IMR-90 (cell line): ENCODE results near the gene CLASP1. TPM values are rescaled to one million over a fixed set of nuclear protein-coding genes. Genes with fewer than 3 reads are reported as not detected.

Source experiments
- ATAC-seq: fragments of 200-7000 bp; cut with Tn5 transposase; 2 replicates; pipeline ENCODE4 v1.9.1; 2020; ENCODE audit warnings: low read depth, mild to moderate bottlenecking, moderate library complexity
- BruUV-seq: library from RNA; stranded (reverse); fragments of 400-500 nt; replicated peaks from 2 replicates; lab custom pipeline; 2021; lab: Mats Ljungman, UMichigan
- CTCF ChIA-PET: fragments of 300-600 bp; formaldehyde crosslinking; extraction: SDS; loops from one replicate; lab custom pipeline; 2021; ENCODE audit warnings: antibody characterized with exemption; lab: Yijun Ruan, JAX
- POLR2A ChIA-PET: fragments of 300-600 bp; sonication (Branson Sonifier 250); formaldehyde crosslinking; loops from one replicate; lab custom pipeline; 2022; ENCODE audit warnings: antibody characterized with exemption; ENCODE audit not compliant: unreplicated experiment; lab: Charles Lee
- DNase-seq: peaks from one replicate; pipeline ENCODE4 v3.0.0; 2013
- H2AFZ ChIP-seq: replicated peaks from 2 replicates; pipeline ENCODE3; 2013; ENCODE audit warnings: low read length, mild to moderate bottlenecking; ENCODE audit not compliant: poor library complexity
- H2AK5ac ChIP-seq: 2 replicates; pipeline ENCODE4 v1.6.1; 2013; ENCODE audit warnings: low read depth, low read length, inconsistent platforms
- H2AK9ac ChIP-seq: replicated peaks from 2 replicates; pipeline ENCODE3; 2013; ENCODE audit warnings: mild to moderate bottlenecking, low read depth, low read length, moderate library complexity; ENCODE audit not compliant: poor library complexity
- H2BK120ac ChIP-seq: 2 replicates; pipeline ENCODE4 v1.6.1; 2013; ENCODE audit warnings: low read depth, low read length, inconsistent platforms
- H2BK15ac ChIP-seq: 3 replicates; pipeline ENCODE4 v1.6.1; 2013; ENCODE audit warnings: low read depth, low read length, inconsistent platforms
- H2BK20ac ChIP-seq: 2 replicates; pipeline ENCODE4 v1.6.1; 2013; ENCODE audit warnings: low read depth, mild to moderate bottlenecking, inconsistent platforms, low read length, moderate library complexity
- H2BK5ac ChIP-seq: 2 replicates; pipeline ENCODE4 v1.6.1; 2013; ENCODE audit warnings: mild to moderate bottlenecking, low read depth, low read length, inconsistent platforms; ENCODE audit not compliant: poor library complexity, severe bottlenecking
- H3K14ac ChIP-seq: replicated peaks from 2 replicates; pipeline ENCODE4 v1.6.1; 2013; ENCODE audit warnings: low read depth, low read length, inconsistent platforms
- H3K18ac ChIP-seq: 2 replicates; pipeline ENCODE4 v1.6.1; 2013; ENCODE audit warnings: low read depth, low read length, control low read depth
- H3K23ac ChIP-seq: 2 replicates; pipeline ENCODE4 v1.6.1; 2013; ENCODE audit warnings: low read depth, low read length, inconsistent platforms
- H3K27ac ChIP-seq: 2 replicates; pipeline ENCODE4 v1.5.1; 2013; ENCODE audit warnings: mild to moderate bottlenecking, control low read depth, low read length; ENCODE audit not compliant: insufficient read depth
- H3K27me3 ChIP-seq: 2 replicates; pipeline ENCODE4 v1.6.1; 2013; ENCODE audit warnings: low read length; ENCODE audit not compliant: control insufficient read depth, insufficient read depth
- H3K36me3 ChIP-seq: 2 replicates; pipeline ENCODE4 v1.6.1; 2013; ENCODE audit warnings: low read length, mixed read lengths; ENCODE audit not compliant: control insufficient read depth, insufficient read depth
- H3K4ac ChIP-seq: 2 replicates; pipeline ENCODE4 v1.6.1; 2013; ENCODE audit warnings: low read depth, low read length, inconsistent platforms
- H3K4me1 ChIP-seq: 2 replicates; pipeline ENCODE4 v1.6.1; 2013; ENCODE audit warnings: low read length, mixed read lengths; ENCODE audit not compliant: control insufficient read depth, insufficient read depth
- H3K4me2 ChIP-seq: 2 replicates; pipeline ENCODE4 v1.6.1; 2013; ENCODE audit warnings: low read depth, mild to moderate bottlenecking, control low read depth, low read length, moderate library complexity
- H3K4me3 ChIP-seq: 2 replicates; pipeline ENCODE4 v1.5.1; 2013; ENCODE audit warnings: low read depth, mild to moderate bottlenecking, control low read depth, low read length, moderate library complexity; ENCODE audit not compliant: insufficient read depth
- H3K56ac ChIP-seq: 2 replicates; pipeline ENCODE4 v1.6.1; 2013; ENCODE audit warnings: low read length, inconsistent platforms; ENCODE audit not compliant: insufficient read depth; ENCODE audit errors: extremely low read depth
- H3K79me1 ChIP-seq, 2 experiments: 2 replicates each; pipeline ENCODE4 v1.6.1; 2013; ENCODE audit warnings: low read length in 2 of 2, inconsistent platforms in 1 of 2, low read depth in 1 of 2
- H3K9ac ChIP-seq: 2 replicates; pipeline ENCODE4 v1.6.1; 2013; ENCODE audit warnings: low read depth, low read length, control low read depth
- H3K9me1 ChIP-seq: 2 replicates; pipeline ENCODE4 v1.6.1; 2013; ENCODE audit warnings: low read length, inconsistent platforms; ENCODE audit not compliant: insufficient read depth
- H3K9me3 ChIP-seq: 2 replicates; pipeline ENCODE4 v1.6.1; 2013; ENCODE audit warnings: low read length; ENCODE audit not compliant: control insufficient read depth, insufficient read depth
- H4K20me1 ChIP-seq: 2 replicates; pipeline ENCODE4 v1.6.1; 2013; ENCODE audit warnings: low read length, inconsistent platforms; ENCODE audit not compliant: insufficient read depth
- H4K5ac ChIP-seq: 2 replicates; pipeline ENCODE4 v1.6.1; 2013; ENCODE audit warnings: mild to moderate bottlenecking, low read depth, low read length, control low read depth
- H4K8ac ChIP-seq, 2 experiments: 2 replicates each; pipeline ENCODE4 v1.6.1; 2013; ENCODE audit warnings: low read depth in 2 of 2, low read length in 2 of 2, control low read depth in 1 of 2, inconsistent platforms in 1 of 2
- H4K91ac ChIP-seq: 2 replicates; pipeline ENCODE4 v1.6.1; 2013; ENCODE audit warnings: low read depth, low read length, inconsistent platforms; ENCODE audit not compliant: insufficient read depth
- MAZ ChIP-seq: IDR thresholded peaks from 2 replicates; pipeline ENCODE4 v1.6.1; 2012; ENCODE audit warnings: low read depth, mild to moderate bottlenecking, low read length, improper control_type of control experiment, moderate library complexity, borderline replicate concordance
- SMC3 ChIP-seq: fragments of 150-350 bp; IDR thresholded peaks from 2 replicates; pipeline ENCODE4 v1.6.1; 2016; ENCODE audit warnings: low read depth, mild to moderate bottlenecking, antibody characterized with exemption, low read length, moderate library complexity
- WGBS, 2 experiments: methylation state at CpG; one replicate each; pipeline versions ENCODE4 v1.1.5 to v1.1.7; 2013; ENCODE audit warnings: missing lambda C conversion rate in 2 of 2; ENCODE audit not compliant: insufficient read length in 1 of 2; ENCODE audit errors: extremely low coverage in 2 of 2; 5-methylcytosine and 5-hydroxymethylcytosine counted together
- dilution Hi-C: fragments of 300-500 bp; cut with HindIII; formaldehyde crosslinking; loops from one replicate; pipeline ENCODE4 v1.14.3; 2018; ENCODE audit warnings: low sequenced_read_pairs; ENCODE audit not compliant: unreplicated experiment
- in situ Hi-C: fragments of 300-500 bp; cut with MboI; formaldehyde crosslinking; loops from 3 replicates; pipeline ENCODE4 v1.14.3; 2019; ENCODE audit warnings: low sequenced_read_pairs, inconsistent platforms, mixed read lengths
- intact Hi-C: fragments of 100-400 bp; cut with micrococcal nuclease; formaldehyde crosslinking; loops from 2 replicates; pipeline ENCODE4 v1.10.0; 2022
- polyA plus RNA-seq, 3 experiments: library from polyadenylated mRNA; depleted of rRNA; stranded (reverse); fragments of >200 nt; gene quantifications; 2 replicates each; pipeline ENCODE4 v1.2.3, GENCODE V29; 2012; ENCODE audit warnings: low replicate concordance in 1 of 3
- total RNA-seq: library from RNA; depleted of rRNA; stranded (reverse); fragments of >200 nt; gene quantifications from 2 replicates; pipeline ENCODE4 v1.2.3, GENCODE V29; 2012

CLASP1 gene
- total and polyA plus RNA-seq, 2 of the 4 experiments (the other 2 are of a cell fraction) = 12.3 to 33.7 TPM

DNA sequence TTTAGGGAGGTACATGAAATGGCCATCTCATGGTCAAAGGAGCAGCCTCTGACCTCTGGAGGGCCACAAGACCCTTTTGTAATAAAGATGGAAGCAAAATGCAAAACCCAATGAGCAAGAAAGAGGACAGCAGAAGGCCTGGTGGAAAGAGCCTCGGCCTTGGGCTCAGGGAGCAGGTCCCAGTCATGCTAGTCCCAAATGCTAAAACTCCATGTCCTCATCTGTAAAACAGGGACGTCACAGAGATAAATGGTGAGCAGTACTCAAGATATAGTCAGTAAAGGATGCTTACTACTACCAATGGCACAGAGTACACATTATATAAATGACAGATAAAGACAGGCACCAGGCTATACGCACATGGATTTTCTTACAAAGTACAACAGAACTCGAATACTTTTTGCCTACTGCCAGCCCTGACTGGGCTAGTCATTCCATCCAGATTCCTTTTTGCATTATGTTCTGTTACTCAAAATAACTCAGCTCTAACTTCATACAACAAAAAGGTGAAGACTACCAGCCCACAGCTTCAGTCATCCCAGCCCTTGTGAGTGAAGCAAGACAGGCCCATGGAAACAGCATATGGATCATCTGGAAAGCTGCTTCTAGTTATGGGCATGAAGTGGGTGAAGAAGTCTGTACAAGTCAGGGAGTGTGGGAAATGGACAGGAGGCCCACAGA, 299.4 kb downstream of the CLASP1 start:
- no peaks in the 10 kb centered on the region for H4K20me1 ChIP-seq
- no peak overlapping the region for H2BK5ac ChIP-seq
- DNase-seq = no peak
- H3K4me3 ChIP-seq = no peak overlapping the region
- H3K18ac ChIP-seq = no peak overlapping the region
- no peak overlapping the region for H3K23ac ChIP-seq
- H2BK120ac ChIP-seq = no peak overlapping the region
- no peak overlapping the region for H2AK9ac ChIP-seq
- H3K4me1 ChIP-seq = no peaks in the 10 kb centered on the region
- H4K91ac ChIP-seq = no peak overlapping the region
- in situ Hi-C loops (loop anchor here (10.0 to 25.0 kb wide), 2 partner anchors 255 to 663 kb away; no protein-coding TSS in a partner anchor), dilution Hi-C loops (no loop called here), intact Hi-C loops (no loop called here)
- no peak overlapping the region for H2AFZ ChIP-seq
- H2BK15ac ChIP-seq = no peak overlapping the region
- ChIA-PET CTCF (no interaction called here), POLR2A (no interaction called here)
- H3K56ac ChIP-seq = no peak overlapping the region
- no peak for ATAC-seq
- H4K8ac ChIP-seq = no peak overlapping the region
- no peak overlapping the region for H2BK20ac ChIP-seq
- no peak overlapping the region for H3K14ac ChIP-seq
- H3K79me1 ChIP-seq = peaks cover 0 to 3% of the 10 kb centered on the region in 2 experiments; a peak in 2 of 4 replicates
- no peak overlapping the region for H2AK5ac ChIP-seq
- no peaks in the 10 kb centered on the region for H3K27me3 ChIP-seq
- H3K9ac ChIP-seq = no peak overlapping the region
- TF ChIP-seq MAZ (no peak), SMC3 (no peak)
- no peaks in the 10 kb centered on the region for H3K9me3 ChIP-seq
- H3K4me2 ChIP-seq = no peak overlapping the region
- H3K36me3 ChIP-seq = peaks cover 81% of the 10 kb centered on the region
- no peak overlapping the region for H3K4ac ChIP-seq
- H3K27ac ChIP-seq = no peak overlapping the region
- no peak overlapping the region for H4K5ac ChIP-seq
- H3K9me1 ChIP-seq = peaks cover 8% of the 10 kb centered on the region; the same call in 1 of the 2 replicates
- 100% methylated on average over 2 of the region's 4 CpGs; no CpG with 5 or more reads in 1 of the 2 experiments for WGBS, 2 experiments
- BruUV-seq = no TSS peak
